ENCODE results near the gene IRF6.

Gene IRF6

GRCh38 chr1:209766051-209766450 lies 39.9 kb downstream of the IRF6 start (continued):
- TF ChIP-seq, protein P1, sequence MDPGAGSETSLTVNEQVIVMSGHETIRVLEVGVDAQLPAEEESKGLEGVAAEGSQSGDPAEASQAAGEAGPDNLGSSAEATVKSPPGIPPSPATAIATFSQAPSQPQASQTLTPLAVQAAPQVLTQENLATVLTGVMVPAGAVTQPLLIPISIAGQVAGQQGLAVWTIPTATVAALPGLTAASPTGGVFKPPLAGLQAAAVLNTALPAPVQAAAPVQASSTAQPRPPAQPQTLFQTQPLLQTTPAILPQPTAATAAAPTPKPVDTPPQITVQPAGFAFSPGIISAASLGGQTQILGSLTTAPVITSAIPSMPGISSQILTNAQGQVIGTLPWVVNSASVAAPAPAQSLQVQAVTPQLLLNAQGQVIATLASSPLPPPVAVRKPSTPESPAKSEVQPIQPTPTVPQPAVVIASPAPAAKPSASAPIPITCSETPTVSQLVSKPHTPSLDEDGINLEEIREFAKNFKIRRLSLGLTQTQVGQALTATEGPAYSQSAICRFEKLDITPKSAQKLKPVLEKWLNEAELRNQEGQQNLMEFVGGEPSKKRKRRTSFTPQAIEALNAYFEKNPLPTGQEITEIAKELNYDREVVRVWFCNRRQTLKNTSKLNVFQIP (CRISPR knock-in tag; IDR thresholded peaks at IDR 0.05; ENCODE audit: borderline replicate concordance, low read depth): no peak
- no peak for TF ChIP-seq ZFP3 (CRISPR knock-in tag; IDR thresholded peaks at IDR 0.05)

DNA sequence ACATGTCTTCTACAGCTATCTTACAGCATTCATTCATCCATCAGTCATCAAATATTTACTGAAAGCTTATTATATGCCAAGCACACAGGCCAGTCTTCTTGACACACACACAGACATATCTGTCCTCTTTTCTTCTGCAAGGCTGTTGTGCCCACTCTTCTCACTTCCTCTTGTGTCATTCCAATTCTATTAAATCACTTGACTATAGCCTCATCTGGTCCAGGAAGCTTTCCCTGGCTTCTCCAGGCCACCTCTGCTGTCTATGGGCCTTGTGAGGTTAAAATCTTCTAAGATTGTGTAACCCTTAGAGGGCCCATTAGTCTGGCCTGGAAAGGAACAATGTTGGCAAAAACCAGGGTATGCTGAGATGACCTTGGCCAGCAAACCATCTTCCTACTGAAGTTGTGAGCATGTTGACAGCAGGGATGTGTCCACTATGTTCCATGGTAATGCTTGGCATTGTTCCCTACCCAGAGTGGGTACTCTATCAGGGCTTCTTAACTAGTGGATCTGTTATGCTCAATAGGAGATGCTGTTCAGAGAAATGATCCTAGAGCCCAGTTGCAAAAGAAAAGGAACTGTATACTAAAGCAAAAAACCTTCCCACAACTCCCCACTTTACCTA lies 44.8 kb downstream of the IRF6 start:
- ATAC-seq: peak; percentile 35
- TF ChIP-seq, protein P1 (CRISPR knock-in tag; IDR thresholded peaks at IDR 0.05; ENCODE audit: borderline replicate concordance, low read depth): no peak
- TF ChIP-seq CSDC2 (CRISPR knock-in tag; IDR thresholded peaks at IDR 0.05): no peak
- no peak for TF ChIP-seq ZC3H10 (CRISPR knock-in tag; IDR thresholded peaks at IDR 0.05)
- no peak for TF ChIP-seq ZFP30 (CRISPR knock-in tag; IDR thresholded peaks at IDR 0.05)
- TF ChIP-seq RARB (CRISPR knock-in tag; IDR thresholded peaks at IDR 0.05): no peak
- TF ChIP-seq PPARA (CRISPR knock-in tag; IDR thresholded peaks at IDR 0.05; ENCODE audit: borderline replicate concordance): no peak

GRCh38 chr1:209759829-209760359 lies 46.0 kb downstream of the IRF6 start:
- TF ChIP-seq ZFP30 (CRISPR knock-in tag; IDR thresholded peaks at IDR 0.05) (no peak), ZNF565 (CRISPR knock-in tag; conservative IDR thresholded peaks at IDR 0.05; ENCODE audit: low read depth) (no peak), SNAI2 (CRISPR knock-in tag; IDR thresholded peaks at IDR 0.05) (no peak), TCF4 (CRISPR knock-in tag; IDR thresholded peaks at IDR 0.05; ENCODE audit: borderline replicate concordance) (no peak), GLIS3 (CRISPR knock-in tag; IDR thresholded peaks at IDR 0.05) (no peak), RARB (CRISPR knock-in tag; IDR thresholded peaks at IDR 0.05) (no peak), CREB5 (CRISPR knock-in tag; IDR thresholded peaks at IDR 0.05; ENCODE audit: low read depth) (no peak), ESRRG (CRISPR knock-in tag; IDR thresholded peaks at IDR 0.05) (no peak), TOX (CRISPR knock-in tag; IDR thresholded peaks at IDR 0.05; ENCODE audit: borderline replicate concordance) (no peak), ZNF8 (CRISPR knock-in tag; IDR thresholded peaks at IDR 0.05) (no peak), ZC3H10 (CRISPR knock-in tag; IDR thresholded peaks at IDR 0.05) (no peak), ARNTL (CRISPR knock-in tag; IDR thresholded peaks at IDR 0.05; ENCODE audit: borderline replicate concordance, low read depth) (no peak), ZFP3 (CRISPR knock-in tag; IDR thresholded peaks at IDR 0.05) (no peak)
- TF ChIP-seq, protein P1 (CRISPR knock-in tag; IDR thresholded peaks at IDR 0.05; ENCODE audit: borderline replicate concordance, low read depth): no peak
- TF ChIP-seq, protein P2, sequence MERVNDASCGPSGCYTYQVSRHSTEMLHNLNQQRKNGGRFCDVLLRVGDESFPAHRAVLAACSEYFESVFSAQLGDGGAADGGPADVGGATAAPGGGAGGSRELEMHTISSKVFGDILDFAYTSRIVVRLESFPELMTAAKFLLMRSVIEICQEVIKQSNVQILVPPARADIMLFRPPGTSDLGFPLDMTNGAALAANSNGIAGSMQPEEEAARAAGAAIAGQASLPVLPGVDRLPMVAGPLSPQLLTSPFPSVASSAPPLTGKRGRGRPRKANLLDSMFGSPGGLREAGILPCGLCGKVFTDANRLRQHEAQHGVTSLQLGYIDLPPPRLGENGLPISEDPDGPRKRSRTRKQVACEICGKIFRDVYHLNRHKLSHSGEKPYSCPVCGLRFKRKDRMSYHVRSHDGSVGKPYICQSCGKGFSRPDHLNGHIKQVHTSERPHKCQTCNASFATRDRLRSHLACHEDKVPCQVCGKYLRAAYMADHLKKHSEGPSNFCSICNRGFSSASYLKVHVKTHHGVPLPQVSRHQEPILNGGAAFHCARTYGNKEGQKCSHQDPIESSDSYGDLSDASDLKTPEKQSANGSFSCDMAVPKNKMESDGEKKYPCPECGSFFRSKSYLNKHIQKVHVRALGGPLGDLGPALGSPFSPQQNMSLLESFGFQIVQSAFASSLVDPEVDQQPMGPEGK (CRISPR knock-in tag; IDR thresholded peaks at IDR 0.05; ENCODE audit: borderline replicate concordance): no peak
- no peak for ATAC-seq

DNA sequence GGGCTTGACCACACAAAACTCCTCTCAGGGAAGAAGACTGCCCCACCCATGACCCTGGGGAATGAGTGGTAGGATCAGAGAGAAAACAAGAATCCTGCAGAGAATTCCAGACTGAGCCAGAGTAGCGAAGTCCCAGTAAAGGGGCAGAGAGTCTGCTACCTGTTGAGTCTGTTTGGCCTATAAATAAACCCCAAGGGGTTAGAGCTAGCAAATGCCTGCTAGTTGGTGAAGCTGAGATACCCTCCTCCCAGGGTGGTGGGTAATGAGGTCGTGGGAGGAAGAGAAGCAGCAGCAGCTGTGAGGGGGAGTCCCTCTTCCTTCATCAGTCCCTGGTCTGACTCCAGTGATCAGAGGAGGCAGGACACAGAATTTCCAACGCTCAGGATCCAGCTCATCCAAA lies 47.5 kb downstream of the IRF6 start:
- no peak for ATAC-seq
- TF ChIP-seq SNAI2 (CRISPR knock-in tag; IDR thresholded peaks at IDR 0.05) (no peak), TSHZ2 (CRISPR knock-in tag; IDR thresholded peaks at IDR 0.05) (no peak), RARB (CRISPR knock-in tag; IDR thresholded peaks at IDR 0.05) (no peak), CSRNP3 (CRISPR knock-in tag; IDR thresholded peaks at IDR 0.05) (no peak)

Data from SK-N-SH treated with all-trans-retinoic acid at 6 μM for 48 hours (cell line).